C4-2B (cell line): ENCODE data around the gene FTCD.

Experiments
- CTCF ChIP-seq: fragments of 450-650 bp; conservative IDR thresholded peaks from 2 replicates; pipeline ENCODE4 v1.5.1; 2017; ENCODE audit warnings: mild to moderate bottlenecking
- ZFX ChIP-seq: fragments of 450-650 bp; IDR thresholded peaks from 2 replicates; pipeline ENCODE4 v1.6.1; 2017

- TF ChIP-seq CTCF (no peak), ZFX (no peak)
Observed at GRCh38 chr21:46120301-46121285, 34.8 kb downstream of the FTCD start.
